Mesodermal cell (in vitro differentiated cells): Measurements from ENCODE around the gene SUPT20HL2.
"Not testable (repeated sequence)": the region's sequence is repeated elsewhere in the genome, so short reads cannot be mapped to it uniquely, and the experiment has no call there.

Experiments used
- H3K27ac ChIP-seq: 2 replicates; pipeline ENCODE4 v1.7.0; 2013; ENCODE audit warnings: mild to moderate bottlenecking, low read depth, low read length, moderate library complexity; ENCODE audit not compliant: severe bottlenecking
- H3K36me3 ChIP-seq: 2 replicates; pipeline ENCODE4 v1.7.1; 2013; ENCODE audit warnings: mild to moderate bottlenecking, low read length, moderate library complexity; ENCODE audit not compliant: control insufficient read depth, insufficient read depth
- H3K4me1 ChIP-seq: one replicate; pipeline ENCODE4 v1.7.1; 2013; ENCODE audit warnings: mild to moderate bottlenecking, low read length; ENCODE audit not compliant: insufficient read depth, control insufficient read depth, poor library complexity, severe bottlenecking
- H3K4me3 ChIP-seq: 2 replicates; pipeline ENCODE4 v1.7.0; 2013; ENCODE audit warnings: low read length, control low read depth, mild to moderate bottlenecking; ENCODE audit not compliant: insufficient read depth, poor library complexity, severe bottlenecking; ENCODE audit errors: extremely low read depth
- H3K9me3 ChIP-seq: 2 replicates; pipeline ENCODE4 v1.7.1; 2013; ENCODE audit warnings: mild to moderate bottlenecking, low read length, moderate library complexity; ENCODE audit not compliant: control insufficient read depth
- WGBS, 2 experiments: methylation state at CpG; one replicate each; pipeline ENCODE4 v1.1.5; 2013; ENCODE audit warnings: missing lambda C conversion rate in 2 of 2; ENCODE audit not compliant: insufficient coverage in 2 of 2; 5-methylcytosine and 5-hydroxymethylcytosine counted together

SUPT20HL2 gene

DNA sequence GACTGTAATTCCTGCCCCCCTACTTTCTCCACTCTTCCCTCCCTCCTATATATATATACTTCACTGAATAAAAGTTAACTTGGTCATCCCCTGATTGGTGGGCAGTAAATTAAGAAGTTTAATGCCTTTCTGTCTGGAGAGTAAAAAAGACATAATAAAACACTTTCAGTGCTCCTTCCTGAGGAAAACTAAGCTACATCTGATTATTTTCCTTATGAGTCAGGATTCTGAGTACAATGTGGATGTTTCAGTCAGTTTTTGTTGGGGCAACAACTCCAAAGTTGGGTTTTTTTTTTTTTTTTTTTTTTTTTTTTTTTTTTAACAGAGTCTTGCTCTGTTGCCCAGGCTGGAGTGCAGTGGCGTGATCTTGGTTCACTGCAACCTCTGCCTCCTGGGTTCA lies 22.0 kb upstream of the SUPT20HL2 start:
- no peaks in the 10 kb centered on the region for H3K9me3 ChIP-seq
- no peaks in the 10 kb centered on the region for H3K36me3 ChIP-seq
- H3K4me3 ChIP-seq = no peak overlapping the region
- peaks cover 5% of the 10 kb centered on the region for H3K4me1 ChIP-seq
- no peak overlapping the region for H3K27ac ChIP-seq
- no CpG with 5 or more reads among the region's 1 CpG for WGBS, 2 experiments

DNA sequence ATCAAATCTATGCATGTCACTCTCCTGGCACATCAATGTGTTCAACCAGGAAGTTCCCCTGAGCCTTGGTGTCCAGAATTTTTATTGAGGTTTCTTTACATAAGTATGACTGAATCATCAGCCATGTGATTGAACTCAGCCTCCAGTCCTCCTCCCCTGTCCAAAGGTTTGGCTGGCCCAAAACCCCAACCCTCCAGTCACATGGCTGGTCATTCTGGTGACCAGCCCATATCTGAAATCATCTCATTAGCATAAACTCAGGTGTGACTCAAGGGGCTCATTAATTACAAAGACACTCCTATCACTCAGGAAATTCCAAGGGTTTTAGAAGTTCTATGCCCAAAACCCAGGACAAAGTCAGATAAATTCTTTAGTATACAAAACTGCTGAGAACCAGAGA lies 20.6 kb upstream of the SUPT20HL2 start:
- Histone ChIP-seq H3K27ac (no peak overlapping the region), H3K36me3 (no peaks in the 10 kb centered on the region), H3K9me3 (no peaks in the 10 kb centered on the region), H3K4me1 (no peaks in the 10 kb centered on the region), H3K4me3 (no peak overlapping the region)

DNA sequence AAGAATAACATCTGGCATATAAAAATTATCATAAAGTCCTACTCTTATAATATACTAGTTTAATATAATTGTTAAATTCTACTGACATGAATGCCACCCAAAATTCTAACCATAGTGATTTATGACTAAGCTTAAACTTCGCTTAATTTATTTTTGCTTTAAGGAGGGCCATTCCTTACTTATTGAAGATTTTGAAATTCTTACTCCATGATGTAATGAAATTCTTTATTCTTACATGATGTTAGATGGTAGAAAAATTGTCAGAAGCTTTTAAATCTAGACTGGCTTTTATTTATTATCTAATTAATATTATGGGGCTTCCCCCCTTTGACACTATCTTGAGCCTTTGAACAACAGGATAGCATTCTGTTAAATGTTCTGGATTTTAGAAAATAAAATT lies 19.5 kb upstream of the SUPT20HL2 start:
- Histone ChIP-seq H3K27ac (no peak overlapping the region), H3K4me1 (no peaks in the 10 kb centered on the region), H3K36me3 (no peaks in the 10 kb centered on the region), H3K9me3 (no peaks in the 10 kb centered on the region), H3K4me3 (no peak overlapping the region)
- no CpG with 5 or more reads among the region's 1 CpG for WGBS, 2 experiments

DNA sequence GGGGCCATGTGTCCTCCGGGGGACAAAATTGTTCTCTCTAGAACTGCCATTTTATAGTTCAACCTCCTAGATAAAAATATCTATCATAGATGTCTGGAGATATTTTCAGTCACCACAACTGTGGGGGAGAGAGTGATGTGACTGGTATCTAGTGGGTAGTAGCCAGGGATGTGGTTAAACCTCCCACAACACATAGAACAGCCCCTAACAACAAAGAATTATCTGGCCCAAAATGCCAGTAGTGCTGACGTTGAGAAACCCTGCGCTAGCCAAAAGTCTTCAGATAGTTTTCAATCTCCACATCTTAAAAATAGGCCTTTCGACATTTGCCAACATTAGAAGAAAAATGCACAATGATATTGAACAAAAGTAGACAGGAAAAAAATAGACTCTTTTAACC lies 19.0 kb upstream of the SUPT20HL2 start:
- Histone ChIP-seq H3K36me3 (no peaks in the 10 kb centered on the region), H3K4me3 (no peak overlapping the region), H3K9me3 (no peaks in the 10 kb centered on the region), H3K4me1 (no peaks in the 10 kb centered on the region), H3K27ac (no peak overlapping the region)
- whole genome bisulfite sequencing, 2 experiments = no CpG with 5 or more reads among the region's 4 CpGs

DNA sequence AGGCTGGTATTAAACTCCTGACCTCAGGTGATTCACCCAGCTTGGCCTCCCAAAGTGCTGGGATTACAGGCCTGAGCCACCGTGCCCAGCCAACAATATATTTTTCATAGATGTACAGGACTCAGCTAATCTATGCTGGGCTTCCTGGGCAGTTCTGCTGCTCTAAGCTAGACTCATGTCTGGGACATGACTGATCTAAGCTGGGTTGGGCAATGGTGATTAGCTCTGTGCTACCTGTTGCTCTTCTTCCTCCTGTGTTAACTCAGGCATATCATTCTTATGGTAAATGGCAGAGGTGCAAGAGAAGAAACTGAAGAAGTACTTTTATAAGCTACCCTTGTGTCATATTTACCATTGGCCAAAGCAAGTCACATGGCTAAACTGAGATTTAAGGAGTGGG lies 11.4 kb upstream of the SUPT20HL2 start:
- no peaks in the 10 kb centered on the region for H3K9me3 ChIP-seq
- no peak overlapping the region for H3K4me3 ChIP-seq
- no CpG with 5 or more reads among the region's 1 CpG for WGBS, 2 experiments
- no peaks in the 10 kb centered on the region for H3K36me3 ChIP-seq
- H3K4me1 ChIP-seq = no peaks in the 10 kb centered on the region
- H3K27ac ChIP-seq = no peak overlapping the region

DNA sequence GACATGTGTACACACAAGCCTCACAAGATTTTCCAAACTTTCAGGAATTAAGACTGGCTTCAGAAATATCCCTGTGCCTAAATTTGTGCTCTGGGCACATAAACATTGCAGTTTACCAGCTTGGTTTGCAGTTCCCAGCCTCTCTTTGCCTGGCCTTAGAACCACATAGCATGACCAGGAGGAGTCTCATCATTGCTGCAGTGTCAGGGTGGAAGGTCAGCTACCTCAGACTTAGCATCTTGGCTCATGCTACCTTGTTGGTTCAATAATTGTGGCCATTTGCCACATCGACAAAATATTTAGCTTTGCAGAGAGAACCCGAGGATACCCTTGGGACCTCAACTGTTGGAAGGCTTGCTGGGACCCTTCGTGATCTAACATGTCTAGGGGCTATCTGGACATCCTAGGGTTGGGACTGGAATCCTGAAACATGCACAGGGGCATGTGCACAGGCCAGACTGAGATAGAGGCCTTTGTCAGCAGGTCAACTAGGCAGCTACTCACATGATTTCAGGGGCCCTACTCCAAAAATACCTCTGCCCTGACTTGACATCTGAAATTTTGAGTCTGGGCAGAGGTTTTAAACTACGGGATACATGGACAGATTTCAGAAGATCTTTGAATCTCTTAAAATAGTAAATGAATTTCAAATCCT lies 8.0 kb upstream of the SUPT20HL2 start:
- H3K27ac ChIP-seq = no peak overlapping the region
- H3K36me3 ChIP-seq = no peaks in the 10 kb centered on the region
- H3K4me3 ChIP-seq = no peak overlapping the region
- no peaks in the 10 kb centered on the region for H3K4me1 ChIP-seq
- 80 to 100% methylated on average over 2 of the region's 4 CpGs for WGBS, 2 experiments
- H3K9me3 ChIP-seq = no peaks in the 10 kb centered on the region

DNA sequence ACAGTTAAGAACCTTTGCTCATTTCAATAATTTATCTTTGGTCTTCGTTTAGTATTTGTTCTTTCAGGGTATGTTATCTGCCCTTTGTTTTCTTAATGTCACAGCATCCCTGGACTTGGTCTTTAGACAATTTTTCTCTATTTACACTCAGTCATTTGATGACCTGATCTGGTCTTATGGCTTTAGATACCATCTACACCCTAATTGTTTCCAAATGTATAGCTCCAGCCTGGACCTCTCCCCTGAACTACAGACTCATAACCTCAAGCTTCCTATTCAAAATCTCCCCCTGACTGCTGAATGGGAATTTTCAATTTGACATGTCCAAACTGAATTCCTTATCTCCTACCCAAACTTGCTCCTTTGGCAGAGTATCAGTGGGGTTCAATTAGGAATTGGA lies 3.7 kb upstream of the SUPT20HL2 start:
- Histone ChIP-seq H3K4me1 (no peaks in the 10 kb centered on the region), H3K27ac (no peak overlapping the region), H3K36me3 (no peaks in the 10 kb centered on the region), H3K9me3 (no peaks in the 10 kb centered on the region), H3K4me3 (no peak overlapping the region)
- no CpG with 5 or more reads among the region's 1 CpG for WGBS, 2 experiments

DNA sequence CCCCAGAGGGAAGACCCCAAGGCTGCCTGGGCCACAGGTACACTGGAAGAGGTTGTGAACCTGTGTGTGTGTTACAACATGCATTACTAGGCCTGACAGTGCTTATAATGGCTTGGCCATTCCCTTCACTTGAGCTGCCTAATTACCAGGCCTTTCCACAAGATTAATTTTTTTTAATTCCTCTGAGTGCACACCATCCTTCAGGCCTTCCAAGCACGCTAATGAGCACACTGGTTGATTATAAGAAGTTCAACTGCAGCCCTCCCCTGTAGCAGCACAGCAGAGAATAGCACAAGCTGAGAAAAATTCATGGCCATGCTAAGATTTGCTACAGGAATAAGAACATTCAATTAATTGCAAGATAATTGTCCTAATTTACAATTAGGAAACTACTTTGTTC lies 2.2 kb upstream of the SUPT20HL2 start:
- no CpG with 5 or more reads among the region's 1 CpG for WGBS, 2 experiments
- H3K9me3 ChIP-seq = no peaks in the 10 kb centered on the region
- no peaks in the 10 kb centered on the region for H3K36me3 ChIP-seq
- H3K4me3 ChIP-seq = no peak overlapping the region
- no peak overlapping the region for H3K27ac ChIP-seq
- H3K4me1 ChIP-seq = peaks cover 3% of the 10 kb centered on the region

DNA sequence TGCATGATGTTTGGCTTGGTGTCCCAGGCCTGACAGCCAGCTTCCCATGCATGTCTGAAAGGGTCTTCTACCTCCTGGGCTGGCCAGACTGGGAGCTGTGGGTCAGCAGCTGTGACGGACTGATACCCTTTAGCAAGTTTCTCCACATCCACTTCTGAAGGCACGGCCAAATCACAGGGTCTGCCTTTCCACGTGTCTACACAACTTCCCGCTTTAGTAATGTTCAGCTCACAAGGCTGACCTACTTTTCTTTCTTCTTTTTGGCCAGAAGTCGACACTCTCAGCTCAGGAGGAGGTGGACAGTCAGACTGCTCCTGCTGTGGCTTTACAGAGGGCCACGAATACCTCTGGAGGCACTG lies 1.6 kb downstream of the SUPT20HL2 start:
- H3K9me3 ChIP-seq, H3K27ac ChIP-seq, H3K4me1 ChIP-seq, H3K4me3 ChIP-seq, H3K36me3 ChIP-seq: not testable (repeated sequence)
- no CpG with 5 or more reads among the region's 6 CpGs for WGBS, 2 experiments

DNA sequence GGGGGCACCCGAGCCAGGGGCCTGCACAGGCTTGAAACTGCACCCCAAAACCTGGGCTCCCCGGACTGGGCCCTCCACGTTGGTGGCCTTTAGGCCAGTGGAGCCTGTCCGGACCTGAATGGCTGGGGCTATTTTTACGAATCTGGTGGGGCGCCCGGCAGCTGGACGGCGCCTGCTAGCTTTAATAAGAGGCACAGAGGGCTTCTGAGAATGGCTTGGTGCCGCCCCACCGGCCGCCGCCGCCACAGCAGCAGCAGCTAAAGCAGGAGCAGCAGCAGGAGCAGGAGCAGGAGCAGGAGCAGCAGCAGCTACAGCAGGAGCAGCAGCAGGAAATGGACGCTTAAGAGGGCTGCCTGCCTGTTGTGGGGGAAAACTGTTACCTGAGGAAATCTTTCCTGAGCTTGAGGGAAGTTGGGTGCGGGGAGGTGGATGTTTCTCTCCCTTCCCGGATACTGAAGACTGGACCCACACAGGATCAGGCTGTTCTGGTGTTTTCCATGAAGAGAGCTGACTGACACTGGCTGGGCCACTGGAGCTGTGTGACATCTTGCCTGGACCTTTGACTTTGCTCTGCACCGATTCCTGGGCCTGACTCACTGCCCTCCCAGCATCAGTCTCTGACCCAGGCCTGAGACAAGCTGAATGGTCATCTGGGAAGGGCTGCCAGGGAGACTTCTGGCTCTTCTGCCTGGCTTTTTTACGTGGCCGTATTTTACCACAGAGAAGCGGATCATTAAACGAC lies 2.2 kb downstream of the SUPT20HL2 start:
- H3K4me3 ChIP-seq, H3K4me1 ChIP-seq, H3K27ac ChIP-seq, H3K9me3 ChIP-seq, H3K36me3 ChIP-seq: not testable (repeated sequence)
- WGBS, 2 experiments = 50 to 56% methylated on average over 3 to 9 of the region's 22 CpGs

DNA sequence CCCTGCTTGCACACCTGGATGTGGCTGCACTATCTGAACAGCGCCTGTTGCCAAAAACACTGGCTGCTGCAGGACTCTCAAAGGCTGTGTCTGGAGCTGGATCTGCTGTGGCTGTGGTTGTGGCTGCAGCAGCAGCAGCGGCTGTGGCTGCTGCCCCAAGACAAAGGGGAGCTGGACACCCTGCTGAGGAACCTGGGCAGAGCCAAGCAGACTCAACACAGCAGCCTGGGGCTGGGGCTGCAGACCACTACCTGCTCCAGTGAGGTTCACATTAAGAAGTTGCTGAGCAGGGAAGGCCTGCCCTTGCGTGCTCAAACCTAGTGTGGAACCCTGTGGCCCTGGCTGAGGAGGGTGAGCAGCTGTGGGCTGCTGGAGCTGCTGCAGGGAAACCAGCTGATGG lies 3.0 kb downstream of the SUPT20HL2 start:
- H3K4me3 ChIP-seq, H3K36me3 ChIP-seq: not testable (repeated sequence)
- WGBS, 2 experiments = 20 to 50% methylated on average over 1 to 2 of the region's 3 CpGs

More for the DNA sequence above, 3.0 kb downstream of the SUPT20HL2 start:
- not testable (repeated sequence) for H3K4me1 ChIP-seq, H3K27ac ChIP-seq, H3K9me3 ChIP-seq
